H4 (cell line): Measurements from ENCODE around the gene MSI2. TPM values are rescaled to one million over a fixed set of nuclear protein-coding genes. Genes with fewer than 3 reads are reported as not detected.
"Not testable (repeated sequence)": the region's sequence is repeated elsewhere in the genome, so short reads cannot be mapped to it uniquely, and the experiment has no call there.

Experiments
- DNase-seq: peaks from one replicate; pipeline ENCODE4 v3.0.0-alpha.2; 2015; ENCODE audit warnings: low spot score
- total RNA-seq: library from RNA; depleted of rRNA; stranded (reverse); fragments of >200 nt; shearing (Covaris generic); gene quantifications from 2 replicates; pipeline ENCODE4 v1.2.3, GENCODE V29; 2014

MSI2 gene
- total RNA-seq, 1 experiment from 2014 or later: 27.7 TPM

DNA sequence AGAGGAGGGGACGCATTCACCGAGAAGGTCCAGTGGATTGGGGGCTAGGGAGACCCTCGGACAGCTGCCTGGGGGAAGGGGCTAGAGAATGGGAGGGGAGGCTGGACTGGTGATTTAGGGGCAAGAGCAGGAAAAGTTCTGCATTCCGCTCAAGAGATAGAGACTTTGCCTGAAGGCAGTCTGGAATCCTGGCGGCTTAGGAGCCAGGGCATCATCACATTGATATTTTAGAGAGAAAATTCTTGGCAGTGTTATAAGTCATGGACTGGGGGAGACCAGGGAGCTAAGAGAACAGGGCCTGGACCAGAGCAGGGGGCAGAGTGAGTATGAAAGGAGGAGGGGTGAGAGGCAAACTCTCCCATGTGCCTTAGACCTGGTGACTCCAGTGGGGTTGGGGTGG, 35.8 kb downstream of the MSI2 start:
- no peak for DNase-seq

DNA sequence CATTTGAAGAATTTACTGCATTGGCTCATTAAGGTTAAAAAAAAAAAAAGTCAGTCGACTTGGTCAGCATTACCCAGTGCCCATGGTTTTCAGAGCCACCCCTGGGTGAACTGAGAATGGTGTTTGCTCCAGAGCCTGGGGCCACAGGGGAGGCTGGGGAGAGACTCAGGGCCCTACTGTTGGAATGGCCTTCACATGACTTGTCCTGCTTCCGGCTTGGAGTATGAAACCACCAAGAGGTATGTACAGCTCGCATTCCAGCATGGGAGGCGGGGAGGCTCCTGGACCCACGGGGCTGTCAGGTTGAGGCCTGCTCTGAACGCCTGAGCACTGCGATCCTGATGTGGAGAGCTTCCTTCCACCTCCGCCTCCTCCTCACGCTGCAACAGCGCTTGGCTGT, 36.8 kb downstream of the MSI2 start:
- DNase-seq: peak; percentile 26

DNA sequence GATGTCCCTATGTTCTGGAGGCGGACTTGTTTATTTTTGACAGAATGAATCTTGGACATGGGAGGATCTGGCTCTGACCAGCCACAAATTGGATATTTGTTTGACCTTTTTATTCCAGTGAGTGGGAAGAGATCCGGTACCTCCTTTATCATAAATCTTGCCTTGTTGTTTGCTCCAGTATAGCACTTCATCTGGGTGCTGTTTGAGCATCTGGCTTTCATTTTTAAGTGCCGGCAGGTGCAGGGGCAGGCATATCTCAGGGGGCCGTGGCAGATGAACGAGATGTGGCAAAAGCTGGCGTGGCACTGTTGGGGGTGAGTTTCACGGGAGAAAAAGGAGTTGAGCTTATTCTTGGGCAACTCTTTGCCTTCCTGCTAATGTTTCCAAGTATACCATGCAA, 37.8 kb downstream of the MSI2 start:
- DNase-seq: no peak

DNA sequence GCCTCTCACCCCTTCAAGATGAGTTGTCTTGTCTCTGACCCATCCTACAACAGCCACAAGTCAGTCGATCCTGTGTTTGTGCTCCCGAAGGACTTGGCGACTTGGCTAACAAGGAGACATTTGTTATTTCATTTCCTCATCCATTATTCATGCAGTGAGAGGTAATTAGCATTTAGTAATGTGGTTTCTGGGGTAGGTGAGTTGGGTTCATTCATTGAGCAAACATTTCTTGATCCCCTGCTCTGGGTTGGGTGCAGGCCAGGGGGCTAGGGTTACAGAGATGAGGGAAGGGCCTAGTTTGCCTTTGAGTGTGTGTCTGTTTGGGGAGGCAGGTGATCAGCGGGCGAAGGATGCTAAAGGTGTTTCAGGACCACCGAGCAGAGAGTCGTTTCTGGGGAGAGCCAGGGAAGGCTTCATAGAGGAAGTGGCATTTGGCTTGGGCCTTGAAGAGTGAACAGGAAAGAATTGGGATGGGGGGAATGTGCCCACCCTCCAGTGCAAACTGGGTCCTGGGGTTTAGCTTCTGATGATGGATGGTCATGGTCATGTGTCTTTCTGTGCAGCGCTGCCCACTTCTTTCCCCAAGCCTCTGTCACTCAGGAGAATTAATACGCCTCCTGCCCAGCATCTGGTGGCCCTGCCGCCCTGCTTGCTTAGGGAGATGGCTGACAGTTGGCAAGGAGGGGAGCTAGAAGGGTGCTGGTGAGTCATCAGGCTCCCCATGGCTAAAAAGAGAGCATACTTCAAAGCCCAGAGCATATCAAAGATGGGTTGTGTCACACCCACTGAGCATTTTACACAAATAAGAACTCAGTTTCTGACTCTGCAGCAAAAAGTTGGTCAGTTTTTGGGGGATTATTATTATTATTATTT, 38.5 kb downstream of the MSI2 start:
- DNase-seq: no peak

DNA sequence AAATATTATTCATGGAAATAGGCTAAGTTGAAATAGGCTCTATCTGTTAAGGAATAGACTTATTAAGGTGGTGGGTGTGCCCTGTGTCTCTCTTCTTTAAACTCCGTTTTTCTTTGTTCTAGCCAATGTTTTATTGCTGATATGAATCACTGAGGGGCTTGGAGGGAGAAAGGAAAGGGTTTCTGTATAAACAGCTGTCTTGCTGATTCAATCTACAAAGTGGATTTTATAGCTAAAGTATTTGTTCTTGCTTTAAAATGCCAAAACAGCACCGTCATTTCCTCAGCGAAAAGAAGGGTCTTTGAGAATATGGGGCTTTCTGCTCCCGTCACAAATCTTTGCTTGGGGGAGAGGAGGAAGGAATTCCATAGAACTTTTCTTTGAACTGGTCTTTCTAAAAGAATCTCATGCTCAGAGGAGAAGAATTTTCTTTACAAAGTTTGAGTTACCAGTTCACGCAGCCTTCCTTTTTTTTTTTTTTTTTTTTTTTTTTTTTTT, 39.3 kb downstream of the MSI2 start:
- no peak for DNase-seq

DNA sequence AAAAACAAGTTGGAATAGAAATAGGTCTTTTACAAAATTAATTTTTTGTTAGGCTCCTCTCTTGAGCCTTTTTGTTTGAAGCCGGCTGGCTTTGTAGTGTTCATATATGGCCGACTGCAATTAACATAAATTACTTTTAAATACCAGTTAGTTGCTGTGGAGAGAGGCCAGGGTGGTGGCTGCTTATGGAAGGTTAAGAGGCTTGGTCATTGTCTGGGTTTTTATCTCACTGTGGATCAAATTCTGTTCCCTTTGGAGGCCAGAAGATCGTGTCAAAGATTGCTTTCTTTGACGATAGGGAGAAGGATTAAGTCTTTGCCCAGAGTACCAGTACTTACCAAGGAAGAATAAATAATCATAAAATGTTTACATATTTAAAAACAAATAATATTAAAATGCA, 39.9 kb downstream of the MSI2 start:
- no peak for DNase-seq

DNA sequence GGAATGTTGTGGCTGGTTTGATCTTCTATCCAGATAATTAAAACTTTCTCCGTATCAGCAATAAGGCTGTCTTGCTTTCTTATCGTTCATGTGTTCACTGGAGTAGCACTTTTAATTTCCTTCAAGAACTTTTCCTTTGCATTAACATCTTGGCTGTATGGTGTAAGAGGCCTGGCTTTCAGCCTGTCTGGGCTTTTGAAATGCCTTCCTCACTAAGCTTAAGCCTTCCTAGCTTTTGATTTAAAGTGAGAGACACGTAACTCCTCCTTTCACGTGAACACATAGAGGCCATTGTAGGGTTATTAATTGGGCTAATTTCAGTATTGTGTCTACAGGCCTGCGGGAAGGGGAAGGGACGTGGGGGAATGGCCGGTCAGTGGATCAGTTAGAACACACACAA, 42.9 kb downstream of the MSI2 start:
- DNase-seq: no peak

DNA sequence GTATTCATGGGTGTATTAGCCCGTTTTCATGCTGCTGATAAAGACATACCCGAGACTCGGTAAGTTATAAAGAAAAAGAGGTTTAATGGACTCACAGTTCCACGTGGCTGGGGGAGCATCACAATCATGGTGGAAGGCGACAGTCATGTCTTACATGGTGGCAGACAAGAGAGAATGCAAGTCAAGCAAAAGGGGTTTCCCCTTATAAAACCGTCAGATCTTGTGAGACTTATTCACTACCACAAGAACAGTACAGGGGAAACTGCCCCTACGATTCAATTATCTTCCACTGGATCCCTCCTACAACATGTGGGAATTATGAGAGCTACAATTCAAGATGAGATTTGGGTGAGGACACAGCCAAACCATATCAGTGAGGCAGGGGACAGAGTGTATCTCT, 44.3 kb downstream of the MSI2 start:
- DNase-seq: not testable (repeated sequence)

DNA sequence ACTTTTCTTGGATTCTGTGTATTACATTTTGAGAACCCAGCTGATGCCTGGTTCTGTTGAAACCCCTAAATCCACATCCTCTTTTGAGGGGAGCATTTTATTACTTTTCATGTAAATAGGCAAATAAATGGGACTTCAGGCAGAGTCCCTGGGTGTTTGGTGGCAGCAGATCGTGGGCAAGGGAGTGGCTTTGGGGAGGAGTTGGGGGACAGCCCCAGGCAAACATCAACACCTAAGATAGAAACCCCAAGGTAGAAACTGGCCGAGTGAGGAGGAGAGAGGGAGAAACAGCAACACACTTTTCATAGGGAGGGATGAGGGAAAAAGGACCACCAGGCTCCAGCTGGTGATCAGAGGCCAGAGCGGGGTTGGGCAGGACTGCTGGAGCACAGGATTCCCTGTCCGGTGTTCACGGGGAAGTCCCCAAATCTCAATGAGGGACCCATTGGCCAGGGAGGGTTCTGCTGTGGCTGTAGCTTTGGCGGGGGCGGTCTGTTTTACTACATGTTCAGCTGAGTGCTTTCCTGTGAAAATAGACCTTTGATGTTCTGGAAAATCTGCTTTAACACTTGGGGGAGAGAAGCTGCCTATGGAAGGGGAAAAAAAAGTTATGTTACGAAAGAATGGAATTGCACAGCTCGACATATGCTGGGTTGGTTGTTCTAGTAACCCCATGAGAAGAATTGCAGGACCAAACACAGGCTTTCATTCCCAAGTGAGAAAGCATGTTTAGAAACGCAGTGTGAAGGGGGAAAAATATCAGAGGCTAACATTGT, 46.6 kb downstream of the MSI2 start:
- no peak for DNase-seq

DNA sequence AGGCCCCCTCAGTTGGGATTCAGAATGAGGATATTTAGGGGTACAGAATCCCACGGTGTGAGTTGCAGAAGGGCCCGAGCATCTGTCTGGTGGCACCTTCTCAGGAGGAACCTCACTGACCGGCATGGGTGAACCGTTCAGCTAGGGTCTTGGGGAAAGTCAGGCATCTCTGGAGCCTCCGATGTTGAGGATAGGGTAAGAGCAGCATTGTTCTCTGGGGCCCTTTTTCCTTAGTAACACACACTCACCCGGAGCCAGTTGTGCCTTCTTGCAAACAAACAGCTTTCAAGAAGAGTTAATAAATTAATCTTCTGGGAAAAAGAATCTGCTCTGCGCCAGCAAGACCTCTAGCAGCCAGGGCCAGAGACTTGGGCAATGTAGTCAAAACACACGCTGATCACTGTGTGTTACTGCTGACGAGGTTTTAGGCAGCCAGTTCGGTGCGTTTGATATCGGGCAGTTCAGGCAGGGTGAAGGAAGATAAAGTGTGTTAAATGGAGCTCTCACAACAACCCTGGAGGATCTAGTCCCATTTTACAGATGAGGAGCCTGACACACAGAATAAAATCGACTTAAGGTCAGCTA, 48.9 kb downstream of the MSI2 start:
- DNase-seq: no peak

DNA sequence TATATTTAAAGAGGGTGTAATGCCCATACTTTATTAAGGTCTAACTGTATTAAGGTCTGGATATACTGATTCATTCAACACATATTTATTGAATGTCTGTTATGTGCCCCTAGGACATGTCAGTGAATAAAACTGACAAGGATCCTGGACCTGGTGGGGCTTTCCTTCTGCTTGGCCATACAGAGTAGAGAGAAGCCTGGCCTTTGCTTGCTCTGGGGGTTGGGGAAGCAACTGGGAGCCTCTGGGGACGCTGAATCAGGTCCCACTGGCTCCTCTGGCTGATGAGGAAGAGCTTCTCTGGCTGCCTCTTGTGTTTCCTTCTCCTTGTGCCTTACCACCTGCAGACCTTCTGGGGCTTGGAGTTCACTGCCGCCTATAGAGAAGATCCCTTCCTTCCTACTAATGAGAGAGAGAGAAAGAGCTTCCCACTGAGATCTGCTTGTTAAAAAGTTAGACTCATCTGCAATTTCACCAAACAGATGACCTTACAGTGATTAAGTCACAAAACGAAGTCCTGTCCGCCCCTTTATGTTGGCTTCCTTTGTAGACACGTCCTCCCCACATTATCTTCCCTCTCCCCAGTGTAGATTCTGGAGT, 49.7 kb downstream of the MSI2 start:
- DNase-seq: no peak

DNA sequence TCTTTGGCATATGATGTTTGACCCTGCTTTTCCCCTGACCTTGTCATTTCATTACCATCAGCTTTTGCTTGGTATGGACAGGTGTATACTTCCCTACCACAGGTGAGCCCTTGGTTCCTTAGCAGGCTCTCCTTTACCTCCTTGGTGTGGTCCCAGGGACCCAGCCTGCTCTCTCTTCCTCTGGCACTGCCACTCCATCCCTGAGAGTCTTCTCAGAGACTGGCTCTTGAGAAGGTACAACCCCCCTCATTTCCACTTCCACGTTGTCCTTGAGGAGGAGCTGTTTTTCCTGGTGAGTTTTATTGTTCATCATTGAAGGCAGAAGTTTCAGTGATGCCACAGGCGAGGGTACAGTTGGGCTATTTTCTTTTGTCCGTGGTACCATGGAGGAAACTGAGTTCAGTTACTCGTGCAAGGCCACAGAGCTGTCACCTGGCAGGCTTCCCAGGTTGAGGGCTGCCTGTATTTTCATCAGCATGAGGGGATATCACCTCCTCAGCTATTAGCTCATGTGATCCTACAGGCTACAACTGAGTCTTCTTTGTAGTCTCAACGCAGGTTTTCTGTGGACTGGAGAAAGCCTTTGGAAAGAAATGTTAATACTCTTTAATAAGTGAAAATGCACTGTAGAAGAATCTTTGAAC, 52.3 kb downstream of the MSI2 start:
- DNase-seq: no peak

DNA sequence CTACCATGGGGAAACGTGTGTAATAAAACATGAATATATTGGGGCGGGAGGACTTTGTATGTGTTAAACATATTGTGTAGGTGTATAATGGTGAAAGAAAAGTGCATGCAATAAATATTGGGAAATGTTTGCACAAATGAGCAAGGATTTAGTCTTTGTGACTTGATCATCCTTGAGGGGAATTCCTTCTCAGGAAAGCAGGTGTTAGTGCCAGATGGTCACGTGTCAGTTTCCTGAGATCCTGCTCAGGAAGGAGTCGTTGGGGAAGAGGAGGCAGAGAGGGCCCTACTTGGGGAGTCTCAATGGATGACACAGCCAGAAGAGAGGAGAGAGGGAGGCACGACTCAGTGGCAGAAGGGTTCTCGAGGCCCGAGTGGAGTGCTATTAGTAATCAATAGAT, 53.2 kb downstream of the MSI2 start:
- no peak for DNase-seq

DNA sequence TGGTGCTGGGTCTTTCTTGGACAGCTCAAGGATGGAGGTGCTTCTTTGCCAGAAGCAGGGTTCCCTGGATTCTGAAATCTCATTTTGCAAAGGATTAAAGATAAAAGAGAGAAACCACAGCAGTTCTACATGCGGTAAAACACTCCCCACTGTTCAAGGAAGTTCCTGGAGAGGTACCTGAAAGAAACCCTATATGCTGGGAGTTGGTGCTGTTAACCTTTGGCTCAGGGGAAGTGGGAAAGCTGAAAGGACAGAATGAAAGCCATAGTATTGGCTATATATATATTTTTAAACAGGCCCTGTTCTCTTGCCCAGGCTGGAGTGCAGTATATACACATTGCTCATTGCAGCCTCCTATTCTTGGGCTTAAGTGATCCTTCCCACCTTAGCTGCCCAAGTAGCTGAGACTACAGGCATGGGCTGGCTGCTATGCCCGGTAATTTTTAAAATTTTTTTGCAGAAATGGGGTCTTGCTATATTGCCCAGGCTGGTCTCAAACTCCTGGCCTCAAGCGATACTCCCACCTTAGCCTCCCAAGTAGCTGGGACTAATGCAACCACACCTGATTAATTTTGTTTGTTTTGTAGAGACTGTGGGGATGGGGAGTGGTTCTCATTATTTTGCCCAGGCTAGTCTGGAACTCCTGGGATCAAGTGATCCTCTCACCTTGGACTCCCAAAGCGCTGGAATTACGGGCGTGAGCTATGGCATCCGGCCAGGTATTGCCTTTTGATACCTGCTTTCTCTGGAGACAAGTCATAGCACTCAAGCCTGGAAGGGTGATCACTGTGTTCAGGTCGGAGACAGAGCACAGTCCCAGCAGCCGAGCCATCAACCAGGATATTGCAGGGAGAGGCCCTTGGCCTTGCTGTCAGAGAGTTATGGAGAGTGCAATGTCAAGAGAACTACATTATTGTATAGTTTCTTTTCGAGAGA, 55.2 kb downstream of the MSI2 start:
- DNase-seq: no peak

DNA sequence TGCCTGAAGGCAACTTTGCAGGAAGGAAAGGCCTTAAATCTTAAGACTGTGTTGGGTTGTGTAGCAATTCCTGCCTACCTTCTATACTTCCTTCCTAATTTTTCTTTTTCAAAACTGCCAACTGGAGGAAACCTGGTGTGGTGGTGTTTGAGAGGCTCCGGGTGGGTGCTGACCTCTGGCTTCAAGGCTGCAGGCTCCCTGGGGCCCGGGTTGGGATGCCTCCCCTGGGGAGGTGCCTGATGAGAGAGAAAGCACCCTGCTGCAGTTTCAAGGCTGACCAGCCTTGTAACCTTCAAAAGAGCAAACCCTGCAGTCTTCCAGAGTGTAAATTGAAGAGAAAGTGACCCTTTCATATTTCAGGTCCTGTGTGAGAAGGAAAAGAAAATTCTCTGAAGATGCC, 55.9 kb downstream of the MSI2 start:
- no peak for DNase-seq

DNA sequence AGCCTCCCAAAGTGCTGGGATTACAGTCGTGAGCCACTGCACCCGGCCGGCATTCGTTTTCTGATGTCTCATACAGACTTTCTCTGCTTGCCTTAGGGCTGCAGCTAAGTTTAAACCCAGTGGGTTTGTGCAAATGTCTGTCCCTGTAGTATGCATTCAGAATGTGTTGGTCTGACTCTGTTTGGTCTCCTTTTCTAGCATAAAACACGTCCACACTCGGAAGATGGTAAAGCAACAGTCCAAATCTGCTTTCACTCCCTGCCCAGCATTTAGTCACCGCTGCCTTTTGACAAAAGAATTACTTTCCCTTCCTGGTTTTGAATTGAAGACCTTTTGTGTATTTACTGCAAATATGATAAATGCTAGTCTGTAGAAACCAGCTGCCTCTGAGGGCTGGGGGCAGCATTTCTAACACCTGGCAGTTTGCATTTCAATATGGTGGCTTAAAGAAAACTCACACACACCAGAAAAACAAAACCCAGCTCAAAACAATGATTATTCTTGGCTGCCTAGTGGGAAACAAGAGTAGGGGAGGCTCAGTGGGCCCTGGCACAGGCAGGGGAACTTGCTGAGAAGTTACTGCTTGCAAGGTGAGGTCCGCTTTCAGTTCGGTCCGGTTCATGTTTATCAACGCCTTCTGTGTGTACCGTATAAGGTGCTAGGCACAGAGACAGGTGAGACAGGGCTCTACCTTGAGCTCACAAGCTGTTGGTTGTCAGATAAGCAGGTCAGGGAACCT, 56.9 kb downstream of the MSI2 start:
- DNase-seq: no peak

DNA sequence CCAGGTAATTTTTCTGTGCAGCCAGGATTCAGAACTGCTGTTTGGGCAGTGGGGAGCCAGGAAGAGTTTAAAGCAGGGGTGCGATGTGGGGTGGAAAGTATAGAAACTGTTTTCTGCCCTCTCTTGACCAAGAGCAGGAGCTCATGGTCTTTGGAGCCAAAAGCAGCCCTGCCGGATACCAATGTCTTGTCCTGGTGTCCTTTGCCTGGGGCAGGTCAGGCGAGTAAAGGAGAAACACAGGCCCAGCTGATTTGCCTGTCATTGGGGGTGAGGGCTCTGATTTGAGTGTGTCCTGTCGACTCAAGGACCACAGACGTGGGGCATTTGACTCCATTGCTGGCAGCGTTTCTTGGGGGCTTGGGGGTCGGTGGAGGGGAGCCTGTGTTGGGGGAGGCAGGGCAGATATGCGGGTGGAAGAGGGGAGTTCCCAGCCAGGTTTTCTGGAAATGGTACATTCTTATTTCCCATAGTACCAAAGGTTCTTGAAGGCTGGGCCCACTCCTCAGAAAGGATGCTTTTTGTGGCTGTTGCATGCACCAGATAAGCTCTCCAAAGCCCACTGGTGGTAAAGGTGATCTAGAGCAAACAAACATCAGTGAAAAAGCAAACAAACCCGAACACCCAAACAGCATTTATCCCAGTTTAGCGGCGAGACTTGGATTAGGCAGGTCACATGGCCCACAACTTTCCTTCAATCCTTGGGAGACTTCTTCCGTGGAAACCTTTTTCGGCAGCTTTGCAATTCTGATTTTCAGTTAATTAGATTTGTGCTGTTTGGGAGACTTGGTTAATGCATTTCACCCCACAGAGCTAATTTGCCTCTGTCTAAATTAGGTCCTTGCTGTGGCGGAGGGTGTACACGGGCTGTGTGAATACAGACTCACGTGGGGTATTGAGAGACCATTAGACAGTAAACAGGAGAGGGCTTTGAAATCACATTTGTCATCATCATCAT, 59.0 kb downstream of the MSI2 start:
- DNase-seq: no peak

DNA sequence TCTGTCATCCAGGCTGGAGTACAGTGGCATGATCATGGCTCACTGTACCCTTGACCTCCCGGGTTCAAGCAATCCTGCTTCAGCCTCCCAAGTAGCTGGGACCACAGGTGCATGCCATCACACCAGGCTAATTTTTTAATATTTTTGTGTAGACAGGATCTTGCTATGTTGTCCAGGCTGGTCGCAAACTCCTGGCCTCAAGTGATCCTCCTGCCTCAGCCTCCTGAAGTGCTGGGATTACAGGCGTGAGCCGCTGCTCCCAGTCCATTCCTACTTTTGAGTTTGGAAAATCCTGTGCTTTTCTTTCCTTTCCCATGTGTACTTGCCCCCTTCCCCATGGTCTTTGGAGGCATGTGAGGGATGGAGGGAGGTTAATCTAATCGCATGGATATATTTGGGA, 60.0 kb downstream of the MSI2 start:
- DNase-seq: no peak

DNA sequence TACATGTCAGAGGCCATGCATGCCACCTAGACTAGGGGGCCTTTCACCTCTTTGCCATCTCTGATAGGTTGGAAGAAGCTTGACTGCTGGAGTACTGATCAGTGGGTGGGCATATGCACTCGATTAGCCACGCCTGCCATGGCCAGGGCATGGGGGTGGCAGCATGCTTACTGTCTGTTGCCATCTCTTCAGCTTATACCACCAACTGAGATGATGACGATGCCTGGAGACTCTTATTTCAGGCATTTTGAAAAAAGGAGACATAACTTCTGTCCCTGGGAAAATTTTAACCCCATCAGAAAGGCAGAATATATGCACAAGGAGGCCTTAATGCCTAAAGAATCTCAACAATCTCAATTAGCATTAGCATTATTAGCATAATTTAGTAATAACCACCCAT, 60.8 kb downstream of the MSI2 start:
- no peak for DNase-seq
